Gastrocnemius medialis (tissue), 4 donors: ENCODE data around the gene CNKSR3. TPM values are rescaled to one million over a fixed set of nuclear protein-coding genes. Genes with fewer than 3 reads are reported as not detected.

Source experiments
- ATAC-seq, 2 donors: fragments of 150-250 bp; one replicate each; pipeline ENCODE4 v1.9.1; 2016
- DNase-seq, 2 donors: peaks; one replicate each; pipeline ENCODE4 v3.0.0-alpha.2; 2019
- H3K27ac ChIP-seq, 4 donors: fragments of 200-600 bp; sonication (generic); 1 replicate in 1 of 4; 2 replicates in 3 of 4; pipeline ENCODE4 v1.5.1; 2016 to 2018; ENCODE audit warnings: mild to moderate bottlenecking in 2 of 4, moderate library complexity in 1 of 4
- H3K27me3 ChIP-seq, 3 donors: fragments of 200-600 bp; sonication (generic) in 2 of 3; 1 replicate in 1 of 3; 2 replicates in 2 of 3; pipeline versions ENCODE4 v1.5.1 to v1.6.0; 2016 to 2019; ENCODE audit warnings: mild to moderate bottlenecking in 1 of 3, moderate library complexity in 1 of 3
- H3K36me3 ChIP-seq, 2 donors: fragments of 200-600 bp; sonication (generic) in 1 of 2; one replicate each; pipeline ENCODE4 v1.5.1; 2017 to 2018
- H3K4me1 ChIP-seq, 2 donors: fragments of 200-600 bp; sonication (generic) in 1 of 2; one replicate each; pipeline ENCODE4 v1.5.1; 2016 to 2017; ENCODE audit warnings: mild to moderate bottlenecking in 2 of 2
- H3K4me3 ChIP-seq, 4 donors: fragments of 200-600 bp; sonication (generic) in 3 of 4; 1 replicate in 1 of 4; 2 replicates in 3 of 4; pipeline ENCODE4 v1.5.1; 2016 to 2019; ENCODE audit warnings: mild to moderate bottlenecking in 2 of 4
- H3K9me3 ChIP-seq, 3 donors: fragments of 200-600 bp; sonication (generic) in 2 of 3; 1 replicate in 1 of 3; 2 replicates in 2 of 3; pipeline ENCODE4 v1.5.1; 2016 to 2019
- POLR2A ChIP-seq, 2 donors: fragments of 450-650 bp; IDR thresholded peaks; one replicate each; pipeline ENCODE4 v1.6.1; 2017; ENCODE audit warnings: antibody characterized with exemption in 2 of 2, mild to moderate bottlenecking in 2 of 2, moderate library complexity in 2 of 2
- in situ Hi-C, 4 donors: fragments of 200-750 bp; cut with MboI; loops; one replicate each; pipeline versions ENCODE4 v1.15.0 to v1.8.0; 2017; ENCODE audit warnings: low sequenced_read_pairs in 4 of 4
- intact Hi-C: fragments of 100-400 bp; cut with DNase I; formaldehyde crosslinking; loops from one replicate; pipeline ENCODE4 v1.15.1; 2023; ENCODE audit warnings: low total_unique reads
- total RNA-seq, 4 donors: library from RNA; depleted of rRNA; stranded (reverse); fragments of >200 nt; gene quantifications; one replicate each; pipeline versions ENCODE4 v1.1.0 to v1.2.3, GENCODE V29; 2016
- TF ChIP-seq, protein P1 (sequence below), 5 experiments: fragments of 450-650 bp in 3 of 5; fragments of 200-600 bp in 2 of 5; sonication (generic) in 2 of 5; IDR thresholded peaks in 4 of 5; conservative IDR thresholded peaks in 1 of 5; 1 replicate in 4 of 5; 2 replicates in 1 of 5; pipeline ENCODE4 v1.5.1; 2016 to 2019; ENCODE audit warnings: antibody characterized with exemption in 5 of 5, mild to moderate bottlenecking in 3 of 5, moderate library complexity in 3 of 5

CNKSR3 gene
- total RNA-seq, 4 donors from 2014 or later = 0.70 to 4.6 (median 2.9) TPM

DNA sequence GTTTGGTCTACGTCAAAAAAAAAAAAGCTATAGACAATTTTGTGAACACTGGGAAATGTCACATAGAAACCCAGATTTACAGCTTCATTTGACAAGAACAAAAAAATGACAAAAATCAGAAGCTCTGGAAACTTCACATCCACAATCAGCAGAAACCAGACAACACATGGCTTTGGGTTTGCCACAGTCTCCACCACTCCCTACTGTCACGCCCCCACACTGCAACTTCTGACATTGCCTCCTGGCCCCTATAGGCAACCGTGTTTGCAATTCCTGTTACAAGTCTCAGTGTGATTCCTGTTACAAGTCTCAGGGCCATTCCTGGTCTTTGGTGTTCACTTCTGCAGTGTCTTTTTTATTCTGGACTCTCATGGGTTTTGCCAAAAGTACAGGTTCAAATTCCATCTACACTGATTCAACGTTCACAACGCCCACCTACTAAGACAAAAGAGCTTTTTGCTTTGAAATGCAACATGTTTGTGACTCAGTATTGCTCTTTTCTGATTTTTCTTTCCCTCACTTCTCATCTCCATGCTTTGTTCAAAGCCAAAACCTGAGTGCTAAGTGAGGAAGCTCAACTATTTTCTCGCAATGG lies 12.0 kb downstream of the CNKSR3 start:
- DNase-seq = no peak
- Histone ChIP-seq H3K9me3 (no peaks in the 10 kb centered on the region), H3K4me3 (no peak overlapping the region), H3K27ac (no peak overlapping the region), H3K27me3 (no peaks in the 10 kb centered on the region), H3K36me3 (no peaks in the 10 kb centered on the region), H3K4me1 (peaks cover 5 to 13% of the 10 kb centered on the region in 2 donors)
- TF ChIP-seq, protein P1, sequence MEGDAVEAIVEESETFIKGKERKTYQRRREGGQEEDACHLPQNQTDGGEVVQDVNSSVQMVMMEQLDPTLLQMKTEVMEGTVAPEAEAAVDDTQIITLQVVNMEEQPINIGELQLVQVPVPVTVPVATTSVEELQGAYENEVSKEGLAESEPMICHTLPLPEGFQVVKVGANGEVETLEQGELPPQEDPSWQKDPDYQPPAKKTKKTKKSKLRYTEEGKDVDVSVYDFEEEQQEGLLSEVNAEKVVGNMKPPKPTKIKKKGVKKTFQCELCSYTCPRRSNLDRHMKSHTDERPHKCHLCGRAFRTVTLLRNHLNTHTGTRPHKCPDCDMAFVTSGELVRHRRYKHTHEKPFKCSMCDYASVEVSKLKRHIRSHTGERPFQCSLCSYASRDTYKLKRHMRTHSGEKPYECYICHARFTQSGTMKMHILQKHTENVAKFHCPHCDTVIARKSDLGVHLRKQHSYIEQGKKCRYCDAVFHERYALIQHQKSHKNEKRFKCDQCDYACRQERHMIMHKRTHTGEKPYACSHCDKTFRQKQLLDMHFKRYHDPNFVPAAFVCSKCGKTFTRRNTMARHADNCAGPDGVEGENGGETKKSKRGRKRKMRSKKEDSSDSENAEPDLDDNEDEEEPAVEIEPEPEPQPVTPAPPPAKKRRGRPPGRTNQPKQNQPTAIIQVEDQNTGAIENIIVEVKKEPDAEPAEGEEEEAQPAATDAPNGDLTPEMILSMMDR (IDR thresholded peaks at IDR 0.05 in 4 of 5, conservative IDR thresholded peaks at IDR 0.05 in 1 of 5) = no peak
- TF ChIP-seq POLR2A (IDR thresholded peaks at IDR 0.05) = no peak
- in situ Hi-C loops = no loop called here
- ATAC-seq = no peak
- intact Hi-C loops = no loop called here

- in situ Hi-C loops (no loop called here), intact Hi-C loops (no loop called here)
- Histone ChIP-seq H3K4me3 (no peak overlapping the region), H3K4me1 (peaks cover 5 to 14% of the 10 kb centered on the region in 2 donors), H3K36me3 (no peaks in the 10 kb centered on the region), H3K27me3 (no peaks in the 10 kb centered on the region), H3K9me3 (no peaks in the 10 kb centered on the region), H3K27ac (no peak overlapping the region)
- no peak for ATAC-seq
- TF ChIP-seq, protein P1 (IDR thresholded peaks at IDR 0.05 in 4 of 5, conservative IDR thresholded peaks at IDR 0.05 in 1 of 5) = no peak
- TF ChIP-seq POLR2A (IDR thresholded peaks at IDR 0.05) = no peak
- DNase-seq = no peak
Measured at GRCh38 chr6:154496793-154497517, 13.5 kb downstream of the CNKSR3 start.

- Histone ChIP-seq H3K9me3 (no peaks in the 10 kb centered on the region), H3K27me3 (no peaks in the 10 kb centered on the region), H3K4me1 (peaks cover 12 to 22% of the 10 kb centered on the region in 2 donors), H3K4me3 (no peak overlapping the region), H3K36me3 (no peaks in the 10 kb centered on the region), H3K27ac (no peak overlapping the region)
- no peak for TF ChIP-seq POLR2A (IDR thresholded peaks at IDR 0.05)
- TF ChIP-seq, protein P1 (IDR thresholded peaks at IDR 0.05 in 4 of 5, conservative IDR thresholded peaks at IDR 0.05 in 1 of 5) = no peak
- ATAC-seq = no peak
- in situ Hi-C loops (no loop called here), intact Hi-C loops (no loop called here)
- DNase-seq = no peak
Measured at GRCh38 chr6:154496186-154496585, 14.3 kb downstream of the CNKSR3 start.

DNA sequence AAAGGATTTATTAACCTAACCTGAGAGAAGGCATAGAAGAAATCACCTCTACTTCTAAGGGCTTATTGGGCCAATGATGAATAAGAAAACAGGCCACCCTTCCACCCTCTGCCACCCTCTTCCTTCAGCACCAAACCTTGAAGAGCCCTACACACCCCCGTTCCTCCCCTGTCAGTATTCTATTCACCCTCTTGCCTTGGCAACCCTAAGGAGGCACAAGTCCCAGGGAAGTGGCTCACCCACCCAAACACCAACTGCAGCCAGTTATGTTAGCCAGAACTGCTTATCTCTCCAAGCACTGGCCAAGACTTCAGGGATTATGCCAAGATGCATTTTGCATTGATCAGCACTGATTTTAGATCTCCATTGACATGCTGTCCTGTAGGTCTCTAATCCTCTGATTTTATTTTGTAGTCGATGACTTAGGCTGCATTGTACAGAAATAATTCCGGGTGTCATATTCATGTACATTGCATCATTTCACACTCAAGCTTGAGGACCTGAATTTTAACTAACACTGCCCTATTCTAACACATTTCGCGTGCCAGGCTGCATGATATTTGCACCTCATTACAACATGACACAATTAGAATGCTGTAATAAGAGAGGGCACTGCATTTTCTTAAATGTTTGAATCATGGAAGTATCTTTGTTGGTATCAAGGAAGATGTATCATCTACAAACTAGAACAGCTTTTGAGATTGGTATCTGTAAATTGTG lies 15.7 kb downstream of the CNKSR3 start:
- no peaks in the 10 kb centered on the region for H3K27me3 ChIP-seq
- H3K4me1 ChIP-seq = peaks cover 13 to 17% of the 10 kb centered on the region in 2 donors
- TF ChIP-seq, protein P1 (IDR thresholded peaks at IDR 0.05 in 4 of 5, conservative IDR thresholded peaks at IDR 0.05 in 1 of 5) = no peak
- TF ChIP-seq POLR2A (IDR thresholded peaks at IDR 0.05) = no peak
- in situ Hi-C loops (no loop called here), intact Hi-C loops (loop anchor here (5.0 kb wide), 1 partner anchor 347 kb away; no protein-coding TSS in a partner anchor)
- no peak overlapping the region for H3K27ac ChIP-seq
- ATAC-seq (no peak), DNase-seq (no peak)
- no peak overlapping the region for H3K4me3 ChIP-seq
- H3K9me3 ChIP-seq = no peaks in the 10 kb centered on the region
- H3K36me3 ChIP-seq = no peaks in the 10 kb centered on the region
